Nephron progenitor cell (in vitro differentiated cells): Measurements from ENCODE around the gene SKIDA1.

Experiments
- DNase-seq: peaks from one replicate; pipeline ENCODE4 v3.0.0; 2021
- H3K27ac Mint-ChIP-seq: 2 replicates; pipeline ENCODE4 v1.8.0; 2021; ENCODE audit warnings: mild to moderate bottlenecking, moderate library complexity, mixed read lengths
- H3K27me3 Mint-ChIP-seq: 2 replicates; pipeline ENCODE4 v1.8.0; 2021; ENCODE audit warnings: mild to moderate bottlenecking, low read depth, mixed read lengths; ENCODE audit not compliant: poor library complexity
- H3K36me3 Mint-ChIP-seq: 2 replicates; pipeline ENCODE4 v1.8.0; 2021; ENCODE audit warnings: low read depth, mixed read lengths
- H3K4me1 Mint-ChIP-seq: 2 replicates; pipeline ENCODE4 v1.8.0; 2021; ENCODE audit warnings: mixed read lengths
- H3K4me3 Mint-ChIP-seq: 2 replicates; pipeline ENCODE4 v1.8.0; 2021; ENCODE audit warnings: mild to moderate bottlenecking, moderate library complexity, mixed read lengths
- H3K9me3 Mint-ChIP-seq: 2 replicates; pipeline ENCODE4 v1.8.0; 2021; ENCODE audit warnings: mild to moderate bottlenecking, moderate library complexity, mixed read lengths
- TF ChIP-seq, protein P1 (sequence below): fragments of 200-600 bp; sonication (generic); IDR thresholded peaks from 2 replicates; pipeline ENCODE4 v1.5.0; 2021; ENCODE audit warnings: antibody characterized with exemption

Gene SKIDA1

DNA sequence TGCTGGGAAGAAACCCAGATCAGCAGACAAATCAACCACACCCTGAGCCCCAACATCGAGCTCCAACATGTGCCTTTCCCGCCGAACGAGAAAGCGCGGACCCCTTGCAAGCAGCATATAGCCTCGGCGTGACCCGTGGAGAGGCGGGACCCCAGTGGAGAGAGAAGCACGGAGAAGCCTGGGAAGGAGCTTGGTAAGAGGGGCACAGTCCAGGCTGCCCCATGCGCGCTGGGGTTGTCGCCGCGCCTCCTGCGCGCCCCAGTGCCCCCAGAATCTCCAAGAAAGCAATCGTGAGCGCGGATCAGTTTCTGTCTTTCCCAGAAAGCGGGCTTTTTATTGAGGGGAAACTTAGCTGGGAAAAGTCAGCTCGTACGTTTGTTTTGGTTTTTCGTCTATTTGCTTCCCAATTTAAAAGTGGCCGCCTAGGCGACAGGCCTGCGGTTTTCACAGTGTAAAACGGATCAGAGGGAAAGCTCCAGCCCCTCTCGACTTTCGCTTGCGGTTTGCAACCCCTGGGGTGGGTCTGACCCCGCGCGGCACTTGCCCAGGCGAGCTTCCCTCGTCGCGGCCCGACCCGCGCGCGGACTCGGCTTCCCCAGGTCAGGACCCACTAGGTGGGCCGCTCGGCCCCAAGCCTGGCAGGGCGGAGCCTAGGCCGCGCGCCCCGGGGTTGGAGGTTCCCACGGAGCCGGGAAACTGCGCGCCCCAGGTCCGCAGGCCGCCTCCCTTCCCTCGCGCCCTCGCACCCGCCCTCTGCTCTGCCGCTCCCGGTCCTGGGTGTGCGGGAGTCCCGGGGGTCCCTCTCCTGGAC lies 31.1 kb downstream of the SKIDA1 start:
- Mint-ChIP-seq H3K27me3 (peaks cover 29% of the 10 kb centered on the region), H3K4me1 (peaks cover 48% of the 10 kb centered on the region), H3K4me3 (peak overlapping the region; percentile 91), H3K27ac (peak overlapping the region; percentile 68), H3K36me3 (no peaks in the 10 kb centered on the region), H3K9me3 (no peaks in the 10 kb centered on the region)
- DNase-seq = peak; percentile 68
- TF ChIP-seq, protein P1, sequence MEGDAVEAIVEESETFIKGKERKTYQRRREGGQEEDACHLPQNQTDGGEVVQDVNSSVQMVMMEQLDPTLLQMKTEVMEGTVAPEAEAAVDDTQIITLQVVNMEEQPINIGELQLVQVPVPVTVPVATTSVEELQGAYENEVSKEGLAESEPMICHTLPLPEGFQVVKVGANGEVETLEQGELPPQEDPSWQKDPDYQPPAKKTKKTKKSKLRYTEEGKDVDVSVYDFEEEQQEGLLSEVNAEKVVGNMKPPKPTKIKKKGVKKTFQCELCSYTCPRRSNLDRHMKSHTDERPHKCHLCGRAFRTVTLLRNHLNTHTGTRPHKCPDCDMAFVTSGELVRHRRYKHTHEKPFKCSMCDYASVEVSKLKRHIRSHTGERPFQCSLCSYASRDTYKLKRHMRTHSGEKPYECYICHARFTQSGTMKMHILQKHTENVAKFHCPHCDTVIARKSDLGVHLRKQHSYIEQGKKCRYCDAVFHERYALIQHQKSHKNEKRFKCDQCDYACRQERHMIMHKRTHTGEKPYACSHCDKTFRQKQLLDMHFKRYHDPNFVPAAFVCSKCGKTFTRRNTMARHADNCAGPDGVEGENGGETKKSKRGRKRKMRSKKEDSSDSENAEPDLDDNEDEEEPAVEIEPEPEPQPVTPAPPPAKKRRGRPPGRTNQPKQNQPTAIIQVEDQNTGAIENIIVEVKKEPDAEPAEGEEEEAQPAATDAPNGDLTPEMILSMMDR = no peak

DNA sequence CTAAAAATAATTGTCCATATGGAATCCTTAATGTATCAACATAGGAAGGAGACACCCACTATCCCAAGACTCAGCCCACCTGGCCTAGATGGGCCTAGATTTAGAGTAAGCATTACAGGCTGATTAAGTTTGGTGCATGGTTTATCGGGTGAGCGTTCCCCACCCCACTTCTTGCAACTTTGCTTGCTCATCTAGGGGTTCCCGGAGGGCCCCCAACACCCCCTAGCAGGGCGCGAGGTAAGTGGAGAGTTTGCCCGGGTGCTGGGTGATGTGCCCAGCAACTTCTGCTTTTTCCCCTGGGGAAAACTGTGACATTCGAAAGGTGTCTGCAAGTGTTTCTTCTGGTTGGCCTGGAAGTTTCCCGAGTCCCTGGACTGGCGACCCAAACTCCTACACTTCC lies 31.7 kb downstream of the SKIDA1 start:
- Mint-ChIP-seq H3K27ac (peak overlapping the region; percentile 68), H3K4me1 (peaks cover 48% of the 10 kb centered on the region), H3K36me3 (no peaks in the 10 kb centered on the region), H3K4me3 (peak overlapping the region; percentile 83), H3K9me3 (no peaks in the 10 kb centered on the region), H3K27me3 (peaks cover 23% of the 10 kb centered on the region)
- TF ChIP-seq, protein P1 = no peak
- DNase-seq = no peak

DNA sequence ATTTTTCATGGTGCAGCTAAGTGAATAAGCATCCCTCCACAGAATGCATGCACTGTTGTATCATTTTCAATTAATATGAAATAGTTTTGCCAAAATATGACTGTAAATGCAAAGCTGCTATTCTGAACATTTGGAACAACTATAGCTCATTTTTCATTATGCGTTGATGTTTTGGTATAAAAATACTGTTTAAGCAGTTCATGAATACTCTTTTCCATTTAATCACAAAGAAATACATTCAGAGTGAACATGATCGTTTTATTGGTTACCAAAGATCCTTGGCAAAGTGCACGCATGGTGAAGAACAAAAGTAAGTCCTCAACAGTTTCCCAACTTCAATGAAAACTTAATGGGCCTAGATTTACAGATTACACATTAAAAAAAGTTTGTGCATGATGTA lies 33.1 kb downstream of the SKIDA1 start:
- H3K4me3 Mint-ChIP-seq = no peak overlapping the region
- TF ChIP-seq, protein P1 = no peak
- peaks cover 48% of the 10 kb centered on the region for H3K4me1 Mint-ChIP-seq
- peaks cover 9% of the 10 kb centered on the region for H3K27me3 Mint-ChIP-seq
- no peak overlapping the region for H3K27ac Mint-ChIP-seq
- DNase-seq = no peak
- peaks cover 4% of the 10 kb centered on the region for H3K36me3 Mint-ChIP-seq
- H3K9me3 Mint-ChIP-seq = no peaks in the 10 kb centered on the region

DNA sequence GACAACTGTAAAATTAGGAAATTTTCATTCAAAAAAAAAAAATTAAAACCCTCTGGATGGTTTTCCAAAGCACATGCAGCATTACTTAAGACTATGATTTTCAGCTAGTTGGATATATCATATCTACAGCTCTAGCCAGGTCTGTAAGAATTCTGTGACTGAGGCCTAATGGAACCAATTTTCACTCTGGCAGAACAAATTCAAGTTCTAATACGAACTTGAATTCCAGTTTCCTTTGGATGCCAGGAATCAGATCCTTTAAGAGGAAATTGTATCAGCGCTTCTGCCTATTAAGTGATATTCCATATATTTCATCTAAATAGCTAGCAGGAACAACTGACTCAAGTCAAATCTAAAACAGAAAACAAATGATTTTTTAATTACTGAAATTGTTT lies 34.8 kb downstream of the SKIDA1 start:
- DNase-seq = no peak
- Mint-ChIP-seq H3K9me3 (no peaks in the 10 kb centered on the region), H3K4me3 (no peak overlapping the region)

DNA sequence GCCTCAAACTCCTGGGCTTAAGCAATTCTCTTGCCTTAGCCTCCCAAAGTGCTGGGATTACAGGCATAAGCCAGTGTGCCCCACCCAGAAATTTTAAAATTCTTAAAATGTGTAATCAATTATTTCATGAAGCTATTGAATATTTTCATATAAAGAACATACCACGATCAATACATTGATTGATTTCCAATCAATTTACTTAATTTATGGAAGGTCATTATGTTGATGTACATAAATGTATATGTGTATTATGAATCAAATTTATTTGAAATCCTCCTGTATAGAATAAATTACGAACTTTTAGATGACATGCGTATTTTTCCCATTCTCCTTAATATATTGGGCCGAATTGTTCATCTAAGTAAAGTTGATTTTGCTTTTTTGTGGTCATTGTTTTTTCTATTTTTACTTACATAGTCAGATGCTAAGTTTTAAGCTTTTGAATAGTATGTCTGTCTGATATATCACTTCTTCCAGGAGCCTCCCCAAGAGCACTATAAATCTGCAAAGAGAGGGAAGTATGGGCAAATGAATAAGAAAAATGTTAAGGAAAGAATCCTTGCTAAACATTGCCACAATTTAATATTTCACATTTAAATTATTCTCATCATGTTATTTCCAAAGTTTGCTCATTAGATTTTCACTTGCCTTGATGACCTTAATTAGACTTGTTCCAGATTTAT lies 35.3 kb downstream of the SKIDA1 start:
- Mint-ChIP-seq H3K36me3 (peaks cover 5% of the 10 kb centered on the region), H3K27ac (peak overlapping the region; percentile 13), H3K4me1 (peaks cover 49% of the 10 kb centered on the region), H3K27me3 (peaks cover 7% of the 10 kb centered on the region), H3K4me3 (no peak overlapping the region), H3K9me3 (no peaks in the 10 kb centered on the region)
- TF ChIP-seq, protein P1 = no peak
- DNase-seq = no peak

More for the DNA sequence above, 34.8 kb downstream of the SKIDA1 start:
- peaks cover 8% of the 10 kb centered on the region for H3K27me3 Mint-ChIP-seq
- H3K36me3 Mint-ChIP-seq = peaks cover 5% of the 10 kb centered on the region
- H3K4me1 Mint-ChIP-seq = peaks cover 49% of the 10 kb centered on the region
- no peak overlapping the region for H3K27ac Mint-ChIP-seq
- TF ChIP-seq, protein P1 = no peak
